ENCODE results near the gene RPS15. TPM values are rescaled to one million over a fixed set of nuclear protein-coding genes. Genes with fewer than 3 reads are reported as not detected.

Gene RPS15
- total and polyA plus RNA-seq, 2 donors from 2014 or later = 893 to 1,823 TPM

- no peaks in the 10 kb centered on the region for H3K9me3 ChIP-seq (ENCODE audit: control insufficient read depth in 2 of 3, insufficient read depth in 1 of 3, low read length in 3 of 3)
- DNase-seq = peak in 1 of 5 donors; percentile 73
- FAIRE-seq = no peak
- no peaks in the 10 kb centered on the region for H3K36me3 ChIP-seq (ENCODE audit: control insufficient read depth in 2 of 3, insufficient read depth in 3 of 3, low read length in 3 of 3)
- H3K27ac ChIP-seq (ENCODE audit: low read depth in 2 of 2, low read length in 2 of 2) = no peak overlapping the region
- no peak for TF ChIP-seq CTCF (IDR thresholded peaks at IDR 0.05; ENCODE audit: borderline replicate concordance, extremely low read depth, insufficient read depth)
- H3K27me3 ChIP-seq (ENCODE audit: control insufficient read depth, insufficient read depth, low read length) = no peaks in the 10 kb centered on the region
- no peak overlapping the region for H3K9ac ChIP-seq (ENCODE audit: low read length in 3 of 3)
- no peak overlapping the region for H3K4me3 ChIP-seq (ENCODE audit: low read length in 3 of 3)
- intact Hi-C loops (cut with DNase I) = no loop called here
- peaks cover 0 to 8% (median 0%) of the 10 kb centered on the region in 3 donors for H3K4me1 ChIP-seq (ENCODE audit: control insufficient read depth in 2 of 3, insufficient read depth in 2 of 3, low read depth in 1 of 3, low read length in 3 of 3)
Measured at GRCh38 chr19:1486720-1487575, 48.8 kb downstream of the RPS15 start.

GRCh38 chr19:1487576-1488281 lies 49.5 kb downstream of the RPS15 start:
- no peak overlapping the region for H3K4me3 ChIP-seq (ENCODE audit: low read length in 3 of 3)
- H3K4me1 ChIP-seq (ENCODE audit: control insufficient read depth in 2 of 3, insufficient read depth in 2 of 3, low read depth in 1 of 3, low read length in 3 of 3) = peaks cover 0 to 8% (median 0%) of the 10 kb centered on the region in 3 donors
- no peak overlapping the region for H3K9ac ChIP-seq (ENCODE audit: low read length in 3 of 3)
- peak in 2 of 5 donors; percentile 55 to 73 for DNase-seq
- no peak for TF ChIP-seq CTCF (IDR thresholded peaks at IDR 0.05; ENCODE audit: borderline replicate concordance, extremely low read depth, insufficient read depth)
- FAIRE-seq = no peak
- no peaks in the 10 kb centered on the region for H3K9me3 ChIP-seq (ENCODE audit: control insufficient read depth in 2 of 3, insufficient read depth in 1 of 3, low read length in 3 of 3)
- no peak overlapping the region for H3K27ac ChIP-seq (ENCODE audit: low read depth in 2 of 2, low read length in 2 of 2)
- no peaks in the 10 kb centered on the region for H3K27me3 ChIP-seq (ENCODE audit: control insufficient read depth, insufficient read depth, low read length)
- H3K36me3 ChIP-seq (ENCODE audit: control insufficient read depth in 2 of 3, insufficient read depth in 3 of 3, low read length in 3 of 3) = no peaks in the 10 kb centered on the region
- intact Hi-C loops (cut with DNase I) = no loop called here

GRCh38 chr19:1488282-1488601 lies 50.0 kb downstream of the RPS15 start:
- Histone ChIP-seq H3K4me3 (ENCODE audit: low read length in 3 of 3) (no peak overlapping the region), H3K27me3 (ENCODE audit: control insufficient read depth, insufficient read depth, low read length) (no peaks in the 10 kb centered on the region), H3K36me3 (ENCODE audit: control insufficient read depth in 2 of 3, insufficient read depth in 3 of 3, low read length in 3 of 3) (no peaks in the 10 kb centered on the region), H3K9ac (ENCODE audit: low read length in 3 of 3) (no peak overlapping the region), H3K27ac (ENCODE audit: low read depth in 2 of 2, low read length in 2 of 2) (no peak overlapping the region), H3K9me3 (ENCODE audit: control insufficient read depth in 2 of 3, insufficient read depth in 1 of 3, low read length in 3 of 3) (no peaks in the 10 kb centered on the region), H3K4me1 (ENCODE audit: control insufficient read depth in 2 of 3, insufficient read depth in 2 of 3, low read depth in 1 of 3, low read length in 3 of 3) (peaks cover 0 to 8% (median 0%) of the 10 kb centered on the region in 3 donors)
- no peak for FAIRE-seq
- TF ChIP-seq CTCF (IDR thresholded peaks at IDR 0.05; ENCODE audit: borderline replicate concordance, extremely low read depth, insufficient read depth) = no peak
- no peak for DNase-seq
- intact Hi-C loops (cut with DNase I) = no loop called here
